Umbilical cord (tissue), 2 donors: Measurements from ENCODE around the gene AHRR. TPM values are rescaled to one million over a fixed set of nuclear protein-coding genes. Genes with fewer than 3 reads are reported as not detected.
"Not testable (repeated sequence)": the region's sequence is repeated elsewhere in the genome, so short reads cannot be mapped to it uniquely, and the experiment has no call there.

Experiments used
- DNase-seq: peaks from one replicate; pipeline ENCODE4 v3.0.0-alpha.2; 2015; ENCODE audit warnings: low spot score
- total RNA-seq: library from RNA; depleted of rRNA; stranded (reverse); fragments of >200 nt; gene quantifications from one replicate; pipeline ENCODE4 v1.2.3, GENCODE V29; 2014; ENCODE audit warnings: low replicate concordance; ENCODE audit not compliant: insufficient read depth

AHRR gene
- total RNA-seq, 1 donor from 2014 or later, result 18.3 TPM

- peak; percentile 84 for DNase-seq
These were observed 151.4 kb downstream of the AHRR start for GRCh38 chr5:472656-473550.

DNA sequence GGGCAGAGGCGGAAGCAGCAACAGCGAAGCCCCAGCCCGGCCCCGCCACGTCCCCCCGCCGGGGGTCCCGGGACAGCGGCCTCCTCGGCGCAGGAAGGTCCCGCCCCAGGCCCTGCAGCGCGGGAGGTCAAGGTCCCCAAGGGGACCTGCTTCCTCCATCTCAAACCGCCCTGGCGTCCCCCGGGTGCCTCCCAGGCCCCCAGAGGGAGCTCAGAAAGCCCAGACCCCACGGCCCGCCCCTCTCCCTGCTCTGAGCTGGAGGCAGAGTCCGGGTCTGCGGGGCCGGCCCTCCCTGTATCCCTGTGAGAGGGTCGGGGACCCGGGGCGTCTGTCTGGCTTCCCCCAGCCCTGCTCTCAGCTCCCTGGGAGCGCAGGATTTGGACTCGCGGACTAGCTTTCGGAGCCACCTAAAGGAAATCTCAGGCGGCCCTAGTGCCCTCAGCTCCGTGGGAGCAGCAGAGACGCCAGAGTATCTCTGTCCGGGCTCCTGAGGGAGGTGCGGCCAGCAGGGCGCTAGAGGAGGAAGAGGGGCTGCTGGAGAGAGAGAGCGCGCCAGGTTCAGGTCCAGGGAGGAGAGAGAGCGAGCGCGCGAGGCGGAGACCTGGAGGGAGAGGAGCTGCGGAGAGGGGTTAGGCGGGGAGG is 152.2 kb downstream of the AHRR start:
- peak; percentile 40 for DNase-seq

GRCh38 chr5:474232-474839 is 152.8 kb downstream of the AHRR start:
- DNase-seq, result not testable (repeated sequence)

- no peak for DNase-seq
These were observed 153.5 kb downstream of the AHRR start for GRCh38 chr5:474840-475661.

GRCh38 chr5:475704-476101 is 154.2 kb downstream of the AHRR start:
- DNase-seq, result no peak

DNA sequence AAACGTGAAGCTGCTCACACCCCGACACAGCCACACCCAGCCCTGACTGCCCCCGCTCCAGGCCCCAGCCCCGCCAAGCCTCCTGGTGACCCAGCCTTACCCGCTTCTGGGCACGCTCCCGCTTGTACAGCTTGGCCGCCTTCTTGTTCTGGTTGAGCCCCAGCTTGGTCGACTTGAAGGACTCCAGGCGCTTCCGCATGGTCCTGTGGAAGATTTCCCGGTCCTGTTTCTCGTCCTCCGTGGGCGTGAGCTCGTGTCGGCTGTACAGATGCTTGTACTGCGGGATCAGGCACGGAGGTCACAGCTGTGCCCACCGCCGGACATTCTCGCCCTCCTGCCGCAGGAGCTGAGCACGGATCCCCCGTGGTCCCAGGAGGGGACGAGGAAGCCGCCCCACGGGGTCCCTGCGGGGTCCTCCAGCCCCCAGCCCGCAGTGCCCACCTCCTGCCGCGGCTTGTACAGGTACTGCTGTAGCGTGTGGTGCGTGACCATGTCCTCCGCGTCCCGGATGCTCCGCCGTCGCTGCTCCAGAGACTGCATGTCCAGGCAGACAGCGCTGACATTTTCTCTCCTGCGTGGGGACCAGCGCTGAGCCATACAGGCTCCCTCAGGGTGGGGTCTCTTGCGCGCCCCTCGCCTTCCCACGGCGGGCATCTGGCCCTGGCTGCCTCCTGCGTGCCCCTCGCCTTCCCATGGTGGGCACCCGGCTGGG is 154.7 kb downstream of the AHRR start:
- peak; percentile 20 for DNase-seq

GRCh38 chr5:476814-477175 is 155.3 kb downstream of the AHRR start:
- DNase-seq, result no peak

DNA sequence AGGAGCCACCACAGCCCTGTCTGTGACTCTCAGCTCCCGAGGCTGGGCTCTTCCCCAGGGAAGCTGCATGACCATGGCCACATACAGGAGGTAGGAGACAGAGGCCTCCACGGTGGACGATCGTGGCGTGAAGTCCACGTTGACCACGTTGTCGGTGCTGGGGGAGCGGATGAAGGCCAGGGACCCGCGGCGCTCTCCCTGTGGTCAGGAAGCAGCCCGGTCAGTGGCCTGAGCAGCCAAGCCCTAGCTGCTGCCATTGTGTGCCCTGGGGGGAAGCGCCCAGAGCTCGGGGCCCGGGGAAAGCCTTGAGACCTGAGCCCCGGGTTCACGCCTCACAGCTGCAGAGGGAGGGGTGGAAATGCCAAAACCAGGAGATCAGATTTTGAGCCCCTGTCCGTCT is 155.7 kb downstream of the AHRR start:
- no peak for DNase-seq

- no peak for DNase-seq
These were observed 156.4 kb downstream of the AHRR start for GRCh38 chr5:477871-478270.

DNA sequence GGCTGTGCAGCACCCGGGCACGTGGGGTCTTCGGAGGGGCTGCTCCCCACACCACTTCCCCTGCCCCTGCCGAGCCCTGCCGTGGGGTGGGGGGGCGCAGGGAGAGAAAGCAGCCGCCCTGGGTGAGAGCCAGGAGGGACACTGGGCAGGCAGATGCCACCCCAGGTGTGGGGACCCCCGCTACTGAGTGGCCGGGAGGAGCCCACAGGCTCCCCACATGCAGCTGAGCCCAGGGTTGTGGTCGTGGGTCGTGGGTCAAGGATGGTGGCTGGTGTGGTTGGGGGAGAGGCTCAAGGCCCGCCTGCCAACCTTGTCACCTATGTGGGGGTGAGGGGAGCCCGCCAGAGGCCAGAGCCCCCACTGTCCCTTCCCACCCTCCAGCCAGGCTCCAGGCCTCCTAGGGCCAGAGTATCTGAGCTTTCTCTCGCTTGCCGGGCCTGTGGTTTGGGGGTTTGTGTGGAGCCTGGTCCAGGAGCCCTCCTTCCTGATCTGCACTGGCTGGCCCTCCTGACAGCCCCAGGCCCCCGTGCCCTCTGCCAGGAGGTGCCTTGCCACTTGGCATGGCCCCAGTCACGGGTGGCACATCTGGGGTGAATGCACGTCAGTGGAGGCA is 157.0 kb downstream of the AHRR start:
- no peak for DNase-seq

GRCh38 chr5:478982-479535 is 157.5 kb downstream of the AHRR start:
- no peak for DNase-seq

- DNase-seq, result no peak
These were observed 158.2 kb downstream of the AHRR start for GRCh38 chr5:479566-480319.

DNA sequence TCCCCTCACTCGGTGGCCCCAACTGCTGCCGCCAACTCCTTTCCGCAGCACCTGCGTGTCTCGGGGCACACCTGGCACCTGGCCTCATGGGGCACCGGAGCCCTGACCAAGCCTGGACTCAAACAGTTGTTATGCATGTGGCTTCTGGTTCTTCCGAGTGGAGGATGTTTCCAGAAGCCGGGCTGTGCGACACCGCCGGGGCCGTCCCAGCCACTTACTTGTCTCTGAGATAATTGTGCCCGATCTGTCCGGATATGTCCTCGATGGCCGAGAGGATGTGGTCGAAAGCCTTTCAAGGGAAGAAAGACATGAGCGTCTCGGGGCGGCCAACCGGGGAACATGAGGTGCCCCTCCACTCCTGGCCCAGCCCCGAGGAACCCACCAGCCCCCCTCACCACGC is 159.8 kb downstream of the AHRR start:
- no peak for DNase-seq

- no peak for DNase-seq
These were observed 160.5 kb downstream of the AHRR start for GRCh38 chr5:482021-482420.

GRCh38 chr5:482506-482905 is 161.0 kb downstream of the AHRR start:
- DNase-seq, result no peak

DNA sequence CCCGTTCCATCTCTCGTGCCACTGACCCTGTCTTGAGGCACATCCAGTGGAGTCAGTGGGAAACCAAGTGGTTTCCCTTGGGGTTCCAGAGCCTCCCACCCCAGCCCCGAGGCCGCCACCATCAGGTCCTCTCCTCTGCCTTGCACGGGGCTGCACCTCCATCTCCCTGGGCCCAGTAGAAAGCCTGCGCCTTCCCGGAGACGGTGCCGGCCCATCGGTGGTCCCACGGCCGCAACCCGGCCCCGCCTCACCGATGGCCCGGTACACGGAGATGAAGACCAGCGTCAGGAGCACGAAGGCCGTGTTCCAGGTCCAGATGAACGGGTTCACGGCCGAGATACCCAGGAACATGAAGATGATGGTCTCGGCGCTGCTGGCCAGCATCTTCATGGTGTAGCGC is 161.5 kb downstream of the AHRR start:
- no peak for DNase-seq

DNA sequence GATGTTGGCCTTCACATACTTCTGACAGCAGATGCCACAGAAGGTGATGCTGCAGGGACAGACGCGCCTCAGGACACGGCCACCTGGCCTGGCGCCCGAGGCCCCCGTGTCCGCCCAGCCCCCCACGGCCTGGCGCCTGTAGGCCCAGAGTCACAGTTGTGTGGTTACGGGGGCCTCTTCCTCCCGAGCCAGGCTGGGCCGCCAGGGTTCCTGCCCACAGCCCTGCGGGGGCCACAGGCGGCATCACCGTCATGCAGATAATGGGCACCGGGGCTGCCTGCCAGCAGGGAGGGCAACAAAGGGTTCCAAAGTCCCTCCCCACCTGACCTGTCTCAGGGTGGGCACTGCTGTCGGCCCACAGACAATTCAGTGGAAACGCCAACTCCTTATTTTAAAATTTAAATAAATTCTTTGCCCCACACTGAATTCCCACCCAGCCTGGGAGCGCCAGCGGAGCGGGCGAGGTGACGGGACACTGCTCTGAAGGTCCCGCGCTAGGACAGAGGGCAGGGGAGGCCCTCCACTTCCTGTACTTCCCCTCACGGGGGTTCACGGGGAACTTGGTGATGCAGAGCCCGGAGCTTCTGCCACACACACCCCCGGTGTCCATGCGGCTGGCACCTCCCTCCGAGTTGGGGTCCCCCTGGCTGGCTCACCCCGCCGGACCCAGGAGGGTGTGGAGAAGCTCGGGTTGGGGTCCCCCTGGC is 162.1 kb downstream of the AHRR start:
- no peak for DNase-seq

- no peak for DNase-seq
These were observed 163.0 kb downstream of the AHRR start for GRCh38 chr5:484556-484955.
